Breast epithelium (tissue), 3 donors: ENCODE measurements around the gene FUBP3.
"Not testable (repeated sequence)": the region's sequence is repeated elsewhere in the genome, so short reads cannot be mapped to it uniquely, and the experiment has no call there.

Experiments
- POLR2A ChIP-seq: fragments of 450-650 bp; IDR thresholded peaks from one replicate; pipeline ENCODE4 v1.6.1; 2016; ENCODE audit warnings: antibody characterized with exemption, mild to moderate bottlenecking, moderate library complexity
- TF ChIP-seq, protein P1 (sequence below), 3 donors: fragments of 450-650 bp; IDR thresholded peaks; one replicate each; pipeline ENCODE4 v1.5.1; 2016 to 2017; ENCODE audit warnings: antibody characterized with exemption in 3 of 3, mild to moderate bottlenecking in 3 of 3, moderate library complexity in 3 of 3

DNA sequence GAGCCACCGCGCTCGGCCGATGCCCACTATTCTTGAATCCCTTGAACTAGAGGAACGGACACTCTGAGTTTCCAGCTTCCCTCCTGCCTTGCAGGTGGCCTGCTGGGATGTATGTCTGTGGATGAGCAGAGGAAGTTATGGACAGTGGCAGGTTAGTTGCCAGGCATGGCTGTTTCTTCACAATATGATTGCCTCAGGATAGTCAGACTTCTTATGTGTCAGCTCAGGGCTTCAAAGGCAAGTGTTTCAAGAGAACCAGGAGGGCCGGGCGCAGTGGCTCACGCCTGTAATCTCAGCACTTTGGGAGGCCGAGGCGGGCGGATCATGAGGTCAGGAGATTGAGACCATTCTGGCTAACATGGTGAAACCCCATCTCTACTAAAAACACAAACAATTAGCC lies 106.6 kb downstream of the FUBP3 start:
- TF ChIP-seq, protein P1, sequence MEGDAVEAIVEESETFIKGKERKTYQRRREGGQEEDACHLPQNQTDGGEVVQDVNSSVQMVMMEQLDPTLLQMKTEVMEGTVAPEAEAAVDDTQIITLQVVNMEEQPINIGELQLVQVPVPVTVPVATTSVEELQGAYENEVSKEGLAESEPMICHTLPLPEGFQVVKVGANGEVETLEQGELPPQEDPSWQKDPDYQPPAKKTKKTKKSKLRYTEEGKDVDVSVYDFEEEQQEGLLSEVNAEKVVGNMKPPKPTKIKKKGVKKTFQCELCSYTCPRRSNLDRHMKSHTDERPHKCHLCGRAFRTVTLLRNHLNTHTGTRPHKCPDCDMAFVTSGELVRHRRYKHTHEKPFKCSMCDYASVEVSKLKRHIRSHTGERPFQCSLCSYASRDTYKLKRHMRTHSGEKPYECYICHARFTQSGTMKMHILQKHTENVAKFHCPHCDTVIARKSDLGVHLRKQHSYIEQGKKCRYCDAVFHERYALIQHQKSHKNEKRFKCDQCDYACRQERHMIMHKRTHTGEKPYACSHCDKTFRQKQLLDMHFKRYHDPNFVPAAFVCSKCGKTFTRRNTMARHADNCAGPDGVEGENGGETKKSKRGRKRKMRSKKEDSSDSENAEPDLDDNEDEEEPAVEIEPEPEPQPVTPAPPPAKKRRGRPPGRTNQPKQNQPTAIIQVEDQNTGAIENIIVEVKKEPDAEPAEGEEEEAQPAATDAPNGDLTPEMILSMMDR (IDR thresholded peaks at IDR 0.05) = not testable (repeated sequence)
- not testable (repeated sequence) for TF ChIP-seq POLR2A
